ENCODE results near the gene SOHLH1.

SOHLH1 gene, protein sequence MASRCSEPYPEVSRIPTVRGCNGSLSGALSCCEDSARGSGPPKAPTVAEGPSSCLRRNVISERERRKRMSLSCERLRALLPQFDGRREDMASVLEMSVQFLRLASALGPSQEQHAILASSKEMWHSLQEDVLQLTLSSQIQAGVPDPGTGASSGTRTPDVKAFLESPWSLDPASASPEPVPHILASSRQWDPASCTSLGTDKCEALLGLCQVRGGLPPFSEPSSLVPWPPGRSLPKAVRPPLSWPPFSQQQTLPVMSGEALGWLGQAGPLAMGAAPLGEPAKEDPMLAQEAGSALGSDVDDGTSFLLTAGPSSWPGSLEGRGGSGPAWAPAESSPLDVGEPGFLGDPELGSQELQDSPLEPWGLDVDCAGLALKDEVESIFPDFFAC

DNA sequence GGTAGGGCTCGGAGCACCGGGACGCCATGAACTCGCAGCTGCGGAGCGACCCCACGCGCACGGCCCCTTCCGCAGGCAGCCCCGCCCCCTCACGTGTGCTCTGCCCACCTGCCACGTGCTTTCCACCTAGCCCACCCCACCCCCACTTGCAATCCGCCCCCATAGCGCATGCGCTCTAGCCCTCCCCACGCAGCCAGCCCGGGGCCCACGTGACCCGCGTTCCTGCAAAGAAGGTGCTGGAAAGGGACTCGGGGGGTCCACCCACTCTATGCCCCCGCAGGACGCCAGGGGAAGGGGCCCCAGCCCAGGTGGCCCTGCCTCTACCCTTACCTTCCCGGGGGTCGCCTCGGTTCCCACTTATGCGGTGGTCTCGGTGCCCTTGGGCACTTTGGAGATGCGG, at the start of gene SOHLH1:
SOHLH1 (minus strand) TSS at position 42 of the 400 bp plus-strand sequence; CDS start at position 28, 14 bp downstream.
- in situ Hi-C loops (cut with MboI; ENCODE audit: low pct_unique_long_range_greater_than_20kb, low sequenced_read_pairs, unreplicated experiment): no loop called here
- TF ChIP-seq, protein P1, sequence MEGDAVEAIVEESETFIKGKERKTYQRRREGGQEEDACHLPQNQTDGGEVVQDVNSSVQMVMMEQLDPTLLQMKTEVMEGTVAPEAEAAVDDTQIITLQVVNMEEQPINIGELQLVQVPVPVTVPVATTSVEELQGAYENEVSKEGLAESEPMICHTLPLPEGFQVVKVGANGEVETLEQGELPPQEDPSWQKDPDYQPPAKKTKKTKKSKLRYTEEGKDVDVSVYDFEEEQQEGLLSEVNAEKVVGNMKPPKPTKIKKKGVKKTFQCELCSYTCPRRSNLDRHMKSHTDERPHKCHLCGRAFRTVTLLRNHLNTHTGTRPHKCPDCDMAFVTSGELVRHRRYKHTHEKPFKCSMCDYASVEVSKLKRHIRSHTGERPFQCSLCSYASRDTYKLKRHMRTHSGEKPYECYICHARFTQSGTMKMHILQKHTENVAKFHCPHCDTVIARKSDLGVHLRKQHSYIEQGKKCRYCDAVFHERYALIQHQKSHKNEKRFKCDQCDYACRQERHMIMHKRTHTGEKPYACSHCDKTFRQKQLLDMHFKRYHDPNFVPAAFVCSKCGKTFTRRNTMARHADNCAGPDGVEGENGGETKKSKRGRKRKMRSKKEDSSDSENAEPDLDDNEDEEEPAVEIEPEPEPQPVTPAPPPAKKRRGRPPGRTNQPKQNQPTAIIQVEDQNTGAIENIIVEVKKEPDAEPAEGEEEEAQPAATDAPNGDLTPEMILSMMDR (IDR thresholded peaks at IDR 0.05; ENCODE audit: extremely low read depth, insufficient read depth, missing control alignments): no peak
- no peak for DNase-seq (ENCODE audit: low spot score)

DNA sequence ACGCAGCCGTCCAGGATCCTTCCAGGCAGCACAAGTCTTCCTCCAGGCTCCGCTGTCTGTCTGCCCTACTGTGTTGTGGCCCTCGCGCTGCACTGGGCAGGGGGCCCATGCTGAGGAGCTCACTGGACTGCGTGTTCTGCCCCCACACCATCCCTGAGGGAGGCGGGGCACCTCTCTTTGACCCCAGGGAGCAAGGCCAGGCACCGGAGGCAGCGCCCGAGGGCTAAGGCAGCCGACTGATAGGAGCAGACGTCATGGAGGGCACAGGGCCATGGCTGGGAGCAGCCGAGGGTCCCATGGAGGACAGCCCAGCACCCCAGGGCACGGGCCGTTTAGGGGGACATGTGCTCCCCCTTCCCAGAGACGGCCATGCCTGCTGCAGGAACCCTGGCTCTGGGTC, 49.4 kb upstream of the SOHLH1 start:
- no peak for DNase-seq (ENCODE audit: low spot score)
- TF ChIP-seq, protein P1 (IDR thresholded peaks at IDR 0.05; ENCODE audit: extremely low read depth, insufficient read depth, missing control alignments): no peak
- in situ Hi-C loops (cut with MboI; ENCODE audit: low pct_unique_long_range_greater_than_20kb, low sequenced_read_pairs, unreplicated experiment): no loop called here

DNA sequence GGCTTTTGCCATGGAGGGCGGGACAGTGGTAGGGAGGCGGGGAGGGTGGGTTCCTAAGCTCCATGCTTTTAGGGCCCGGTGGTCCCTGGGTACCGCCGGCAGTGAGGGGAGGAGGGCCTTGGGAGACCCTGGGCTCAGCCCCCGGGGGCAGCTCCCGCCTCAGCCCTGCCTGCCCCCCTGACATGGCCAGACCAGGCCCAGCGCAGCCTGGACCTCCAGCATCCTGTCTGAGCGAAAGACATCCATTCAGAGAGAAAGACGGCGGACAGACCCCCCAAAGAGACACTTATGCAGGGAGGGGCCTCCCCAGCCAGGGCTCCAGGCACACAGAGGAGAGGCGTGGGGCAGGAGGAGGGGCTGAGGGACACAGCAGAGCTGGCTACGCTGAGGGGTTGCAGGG, 48.0 kb upstream of the SOHLH1 start:
- no peak for DNase-seq (ENCODE audit: low spot score)
- TF ChIP-seq, protein P1 (IDR thresholded peaks at IDR 0.05; ENCODE audit: extremely low read depth, insufficient read depth, missing control alignments): no peak
- in situ Hi-C loops (cut with MboI; ENCODE audit: low pct_unique_long_range_greater_than_20kb, low sequenced_read_pairs, unreplicated experiment): no loop called here

DNA sequence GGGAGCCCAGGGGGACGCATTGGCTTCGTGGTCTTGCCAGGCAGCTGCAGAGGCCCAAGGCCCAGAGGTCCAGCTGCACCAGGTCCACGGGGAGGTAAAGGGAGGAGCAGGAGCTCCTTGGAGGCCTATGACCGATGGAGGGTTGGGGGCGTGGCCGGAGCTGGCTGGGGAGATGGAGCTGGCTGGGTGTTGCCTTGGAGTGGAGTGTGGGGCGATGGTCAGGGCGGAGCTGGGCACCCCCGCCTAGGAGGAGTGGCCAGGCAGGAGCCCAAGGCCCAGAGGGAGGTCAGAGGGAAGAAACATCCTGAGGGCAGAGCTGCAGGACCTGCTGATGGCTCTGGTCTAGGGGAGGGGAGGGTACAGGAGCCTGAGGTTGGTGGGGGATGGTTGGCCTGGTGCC, 47.3 kb upstream of the SOHLH1 start:
- DNase-seq (ENCODE audit: low spot score): no peak
- in situ Hi-C loops (cut with MboI; ENCODE audit: low pct_unique_long_range_greater_than_20kb, low sequenced_read_pairs, unreplicated experiment): no loop called here
- TF ChIP-seq, protein P1 (IDR thresholded peaks at IDR 0.05; ENCODE audit: extremely low read depth, insufficient read depth, missing control alignments): no peak

DNA sequence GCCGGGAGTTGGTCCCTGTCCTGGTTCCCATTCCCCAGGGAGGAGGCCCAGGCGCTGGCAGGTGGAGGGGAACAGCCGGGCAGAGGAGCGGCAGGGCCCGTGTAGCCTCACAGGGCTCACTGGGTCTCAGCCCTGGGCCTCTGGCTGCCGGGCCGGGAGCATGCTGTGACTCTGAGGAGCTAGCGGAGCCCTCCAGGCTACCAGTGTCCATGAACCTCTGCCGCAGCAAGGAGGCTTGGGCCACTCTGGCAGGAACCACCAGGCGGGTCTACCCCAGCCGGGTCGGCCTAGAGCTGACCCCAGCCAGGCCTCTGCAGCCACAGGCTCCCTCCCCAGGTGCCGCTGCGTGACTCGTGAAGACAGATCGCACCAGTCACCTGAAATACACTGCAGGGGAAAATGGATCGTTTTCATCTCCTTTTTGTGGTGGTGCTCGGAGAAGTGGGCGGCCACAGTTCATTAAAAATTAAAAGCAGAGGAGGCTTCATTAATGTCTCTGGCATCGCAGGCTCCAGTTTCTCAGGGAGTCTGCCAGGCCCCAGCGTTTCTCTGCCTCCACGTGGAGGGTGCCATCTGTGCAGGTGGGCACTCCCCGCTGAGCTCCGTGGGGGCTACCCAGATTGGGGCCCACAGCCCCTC, 46.5 kb upstream of the SOHLH1 start:
- no peak for DNase-seq (ENCODE audit: low spot score)
- in situ Hi-C loops (cut with MboI; ENCODE audit: low pct_unique_long_range_greater_than_20kb, low sequenced_read_pairs, unreplicated experiment): no loop called here
- TF ChIP-seq, protein P1 (IDR thresholded peaks at IDR 0.05; ENCODE audit: extremely low read depth, insufficient read depth, missing control alignments): no peak

DNA sequence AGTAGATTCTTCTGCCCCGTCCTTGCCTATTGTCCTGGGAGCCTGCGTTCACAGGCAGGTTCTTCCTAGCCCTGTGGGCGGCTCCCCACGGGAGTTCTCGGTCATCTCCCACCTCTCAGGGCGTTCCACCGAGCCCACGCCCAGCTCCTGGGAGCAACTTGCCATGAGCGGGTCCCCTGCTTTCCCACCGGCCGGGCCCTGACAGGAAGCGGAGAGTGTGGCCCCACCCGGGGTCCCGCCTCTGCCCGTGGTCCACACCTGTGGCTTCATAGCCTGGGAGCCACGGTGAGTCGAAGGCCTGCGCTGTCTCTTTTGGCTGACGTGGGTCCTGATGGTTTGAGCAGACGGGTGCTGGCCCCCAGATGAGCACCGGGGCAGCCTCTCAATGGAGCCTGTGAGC, 45.9 kb upstream of the SOHLH1 start:
- in situ Hi-C loops (cut with MboI; ENCODE audit: low pct_unique_long_range_greater_than_20kb, low sequenced_read_pairs, unreplicated experiment): no loop called here
- TF ChIP-seq, protein P1 (IDR thresholded peaks at IDR 0.05; ENCODE audit: extremely low read depth, insufficient read depth, missing control alignments): no peak
- no peak for DNase-seq (ENCODE audit: low spot score)
